Measurements from ENCODE around the gene PIK3R1. TPM values are rescaled to one million over a fixed set of nuclear protein-coding genes. Genes with fewer than 3 reads are reported as not detected.

PIK3R1 gene
- total RNA-seq, 3 donors from 2014 or later: 66.7 to 197 (median 74.9) TPM

DNA sequence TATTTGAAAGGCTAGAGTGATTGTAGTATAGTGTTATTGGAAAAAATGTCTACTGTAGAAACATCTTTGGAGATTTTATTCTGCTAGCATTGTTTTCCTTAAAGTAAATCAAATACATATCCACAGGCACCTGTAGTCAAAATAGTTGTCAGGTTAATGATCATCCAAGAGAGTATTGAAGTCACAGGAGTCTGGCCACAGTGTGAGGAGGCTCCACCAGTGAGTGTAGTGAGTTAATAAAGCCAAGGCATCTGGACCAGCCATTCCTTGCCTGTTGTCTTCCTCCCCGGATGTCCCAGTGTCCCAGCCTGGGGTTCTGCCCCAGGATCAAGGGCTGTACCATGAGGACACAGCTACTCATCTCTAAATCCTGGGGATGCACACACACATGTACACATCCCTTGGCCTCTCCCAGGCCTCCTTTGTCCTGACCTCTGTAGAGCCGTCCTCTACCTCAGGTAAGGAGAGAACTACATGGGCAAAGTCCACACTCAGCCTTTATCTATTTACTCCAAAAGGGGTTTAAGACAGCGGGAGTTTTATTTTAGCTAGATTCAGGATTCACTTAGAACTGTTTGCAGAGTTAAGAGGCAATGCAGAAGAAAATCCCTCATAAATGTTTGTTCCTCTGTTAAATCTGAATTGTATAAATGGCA lies 3.7 kb downstream of the PIK3R1 start:
- Histone ChIP-seq H3K9me3 (no peaks in the 10 kb centered on the region), H3K4me3 (no peak overlapping the region), H3K36me3 (ENCODE audit: low read depth) (no peaks in the 10 kb centered on the region), H3K4me1 (ENCODE audit: low read depth) (peaks cover 29% of the 10 kb centered on the region)
- intact Hi-C loops (cut with DNase I, micrococcal nuclease): no loop called here
- DNase-seq (peak in 1 of 3 donors; percentile 28), ATAC-seq (no peak)
- TF ChIP-seq, protein P1, sequence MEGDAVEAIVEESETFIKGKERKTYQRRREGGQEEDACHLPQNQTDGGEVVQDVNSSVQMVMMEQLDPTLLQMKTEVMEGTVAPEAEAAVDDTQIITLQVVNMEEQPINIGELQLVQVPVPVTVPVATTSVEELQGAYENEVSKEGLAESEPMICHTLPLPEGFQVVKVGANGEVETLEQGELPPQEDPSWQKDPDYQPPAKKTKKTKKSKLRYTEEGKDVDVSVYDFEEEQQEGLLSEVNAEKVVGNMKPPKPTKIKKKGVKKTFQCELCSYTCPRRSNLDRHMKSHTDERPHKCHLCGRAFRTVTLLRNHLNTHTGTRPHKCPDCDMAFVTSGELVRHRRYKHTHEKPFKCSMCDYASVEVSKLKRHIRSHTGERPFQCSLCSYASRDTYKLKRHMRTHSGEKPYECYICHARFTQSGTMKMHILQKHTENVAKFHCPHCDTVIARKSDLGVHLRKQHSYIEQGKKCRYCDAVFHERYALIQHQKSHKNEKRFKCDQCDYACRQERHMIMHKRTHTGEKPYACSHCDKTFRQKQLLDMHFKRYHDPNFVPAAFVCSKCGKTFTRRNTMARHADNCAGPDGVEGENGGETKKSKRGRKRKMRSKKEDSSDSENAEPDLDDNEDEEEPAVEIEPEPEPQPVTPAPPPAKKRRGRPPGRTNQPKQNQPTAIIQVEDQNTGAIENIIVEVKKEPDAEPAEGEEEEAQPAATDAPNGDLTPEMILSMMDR (IDR thresholded peaks at IDR 0.05): no peak

GRCh38 chr5:68220260-68220659 lies 4.7 kb downstream of the PIK3R1 start:
- intact Hi-C loops (cut with DNase I, micrococcal nuclease): no loop called here
- Histone ChIP-seq H3K4me3 (no peak overlapping the region), H3K4me1 (ENCODE audit: low read depth) (peaks cover 39% of the 10 kb centered on the region), H3K9me3 (no peaks in the 10 kb centered on the region), H3K36me3 (ENCODE audit: low read depth) (no peaks in the 10 kb centered on the region)
- ATAC-seq (no peak), DNase-seq (no peak)
- TF ChIP-seq, protein P1 (IDR thresholded peaks at IDR 0.05): no peak

GRCh38 chr5:68220914-68221313 lies 5.4 kb downstream of the PIK3R1 start:
- Histone ChIP-seq H3K9me3 (no peaks in the 10 kb centered on the region), H3K4me1 (ENCODE audit: low read depth) (peaks cover 45% of the 10 kb centered on the region), H3K4me3 (no peak overlapping the region), H3K36me3 (ENCODE audit: low read depth) (no peaks in the 10 kb centered on the region)
- DNase-seq (no peak), ATAC-seq (no peak)
- TF ChIP-seq, protein P1 (IDR thresholded peaks at IDR 0.05): no peak
- intact Hi-C loops (cut with DNase I, micrococcal nuclease): no loop called here

DNA sequence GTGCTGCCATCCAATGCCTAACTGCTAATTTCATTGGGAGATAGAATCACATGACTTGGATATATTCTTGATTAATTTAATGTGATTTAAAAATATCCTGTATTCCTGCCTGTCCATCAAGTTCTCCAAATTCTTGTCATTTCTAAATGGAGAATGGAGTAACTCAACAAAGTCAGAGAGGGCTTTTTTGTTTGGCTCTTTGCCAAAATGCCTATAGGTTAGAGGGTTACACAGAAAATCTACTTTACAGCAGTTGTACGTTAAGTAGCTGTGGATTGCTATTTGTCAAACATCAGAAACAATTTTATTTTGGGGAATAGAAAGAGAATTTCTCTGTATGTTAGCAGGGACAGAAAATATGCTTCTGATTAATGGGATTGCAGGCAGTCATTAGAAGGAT lies 5.9 kb downstream of the PIK3R1 start:
- ATAC-seq (no peak), DNase-seq (no peak)
- Histone ChIP-seq H3K36me3 (ENCODE audit: low read depth) (no peaks in the 10 kb centered on the region), H3K4me3 (no peak overlapping the region), H3K9me3 (no peaks in the 10 kb centered on the region), H3K4me1 (ENCODE audit: low read depth) (peaks cover 50% of the 10 kb centered on the region)
- TF ChIP-seq, protein P1 (IDR thresholded peaks at IDR 0.05): no peak
- intact Hi-C loops (cut with DNase I, micrococcal nuclease): no loop called here

GRCh38 chr5:68222310-68222709 lies 6.8 kb downstream of the PIK3R1 start:
- Histone ChIP-seq H3K4me1 (ENCODE audit: low read depth) (peaks cover 57% of the 10 kb centered on the region), H3K4me3 (no peak overlapping the region), H3K36me3 (ENCODE audit: low read depth) (no peaks in the 10 kb centered on the region), H3K9me3 (no peaks in the 10 kb centered on the region)
- intact Hi-C loops (cut with DNase I, micrococcal nuclease): no loop called here
- TF ChIP-seq, protein P1 (IDR thresholded peaks at IDR 0.05): no peak
- DNase-seq: peak in 1 of 3 donors; percentile 43
- ATAC-seq: no peak
